Vagina (tissue), 2 donors: ENCODE measurements around the gene ITPR3. TPM values are rescaled to one million over a fixed set of nuclear protein-coding genes. Genes with fewer than 3 reads are reported as not detected.

ENCODE experiments used
- DNase-seq, 2 donors: peaks; one replicate each; pipeline ENCODE4 v3.0.0-alpha.2; 2017; ENCODE audit errors: extremely low spot score in 2 of 2
- H3K27ac ChIP-seq: fragments of 200-600 bp; sonication (generic); one replicate; pipeline ENCODE4 v1.5.1; 2019
- H3K27me3 ChIP-seq: fragments of 200-600 bp; sonication (generic); one replicate; pipeline ENCODE4 v1.5.1; 2019
- H3K36me3 ChIP-seq, 2 donors: fragments of 200-600 bp; sonication (generic); one replicate each; pipeline ENCODE4 v1.5.1; 2017 to 2019
- H3K4me1 ChIP-seq: fragments of 200-600 bp; sonication (generic); one replicate; pipeline ENCODE4 v1.5.1; 2019
- H3K4me3 ChIP-seq, 2 donors: fragments of 200-600 bp; sonication (generic); 1 replicate in 1 of 2; 2 replicates in 1 of 2; pipeline ENCODE4 v1.5.1; 2016 to 2019
- H3K9me3 ChIP-seq: fragments of 200-600 bp; sonication (generic); one replicate; pipeline ENCODE4 v1.5.1; 2019
- POLR2A ChIP-seq, 2 donors: fragments of 450-650 bp; IDR thresholded peaks; one replicate each; pipeline ENCODE4 v1.6.1; 2017; ENCODE audit warnings: antibody characterized with exemption in 2 of 2, mild to moderate bottlenecking in 2 of 2, moderate library complexity in 2 of 2
- POLR2AphosphoS5 ChIP-seq, 2 donors: sonication (generic); formaldehyde crosslinking; IDR thresholded peaks; one replicate each; pipeline ENCODE4 v1.9.0; 2017; ENCODE audit warnings: antibody characterized with exemption in 2 of 2, mild to moderate bottlenecking in 2 of 2, low read depth in 1 of 2; ENCODE audit not compliant: insufficient read depth in 1 of 2
- intact Hi-C: fragments of 100-400 bp; cut with DNase I; formaldehyde crosslinking; loops from one replicate; pipeline ENCODE4 v1.15.1; 2023
- total RNA-seq: library from RNA; depleted of rRNA; stranded (reverse); fragments of >200 nt; gene quantifications from one replicate; pipeline ENCODE4 v1.2.3, GENCODE V29; 2016
- TF ChIP-seq, protein P1 (sequence below), 3 experiments: fragments of 450-650 bp in 2 of 3; fragments of 200-600 bp in 1 of 3; sonication (generic) in 1 of 3; IDR thresholded peaks; one replicate each; pipeline ENCODE4 v1.5.1; 2017 to 2019; ENCODE audit warnings: antibody characterized with exemption in 3 of 3, mild to moderate bottlenecking in 2 of 3, moderate library complexity in 2 of 3

Gene ITPR3
- total RNA-seq, 1 donor from 2014 or later: 50.1 TPM

DNA sequence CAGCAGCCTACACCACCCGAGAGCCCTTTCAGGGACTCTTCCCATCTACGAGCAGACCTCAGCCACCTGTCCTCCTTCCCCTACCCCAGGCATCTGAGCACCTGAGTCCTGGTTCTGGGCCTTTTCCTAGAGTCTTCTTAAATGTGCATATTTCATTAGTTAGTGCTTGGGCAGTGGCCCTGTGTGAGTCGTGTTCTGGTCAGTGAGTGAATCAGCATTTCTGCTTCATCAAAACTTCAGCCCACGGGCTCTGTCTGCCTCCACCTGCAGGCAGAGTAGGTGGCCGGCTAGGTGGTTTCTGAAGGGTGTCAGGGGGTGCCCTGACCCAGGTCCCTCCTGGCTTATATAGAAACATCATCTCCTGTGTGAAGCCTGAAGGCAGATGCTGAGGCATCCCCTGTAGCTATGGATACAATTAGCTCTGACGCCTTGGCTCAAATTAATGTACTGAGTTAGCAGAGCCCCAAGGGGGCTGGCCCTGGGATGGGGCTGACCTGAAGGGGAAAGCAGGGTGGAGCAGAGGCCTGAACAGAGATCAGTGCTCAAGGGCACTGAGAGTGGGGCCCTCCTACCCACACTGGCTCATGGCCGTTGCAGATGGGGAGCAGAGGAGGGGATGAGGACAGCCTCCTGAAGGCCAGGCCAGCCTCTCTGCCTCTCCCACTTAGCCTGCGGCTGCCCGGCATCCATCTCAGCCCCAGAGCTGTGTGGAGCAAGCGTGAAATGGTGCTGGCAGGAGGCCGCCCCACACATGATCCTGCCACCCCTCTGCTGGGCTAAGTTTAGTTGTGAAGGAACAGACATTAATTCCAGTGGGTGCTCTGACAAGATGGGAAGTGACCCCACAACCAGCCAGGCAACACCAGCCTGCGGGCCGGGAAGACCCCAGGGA is 111.9 kb downstream of the ITPR3 start:
- intact Hi-C loops: no loop called here
- no peak overlapping the region for H3K27ac ChIP-seq
- H3K4me3 ChIP-seq: no peak overlapping the region
- H3K27me3 ChIP-seq: no peaks in the 10 kb centered on the region
- TF ChIP-seq POLR2A (IDR thresholded peaks at IDR 0.05): no peak
- TF ChIP-seq, protein P1, sequence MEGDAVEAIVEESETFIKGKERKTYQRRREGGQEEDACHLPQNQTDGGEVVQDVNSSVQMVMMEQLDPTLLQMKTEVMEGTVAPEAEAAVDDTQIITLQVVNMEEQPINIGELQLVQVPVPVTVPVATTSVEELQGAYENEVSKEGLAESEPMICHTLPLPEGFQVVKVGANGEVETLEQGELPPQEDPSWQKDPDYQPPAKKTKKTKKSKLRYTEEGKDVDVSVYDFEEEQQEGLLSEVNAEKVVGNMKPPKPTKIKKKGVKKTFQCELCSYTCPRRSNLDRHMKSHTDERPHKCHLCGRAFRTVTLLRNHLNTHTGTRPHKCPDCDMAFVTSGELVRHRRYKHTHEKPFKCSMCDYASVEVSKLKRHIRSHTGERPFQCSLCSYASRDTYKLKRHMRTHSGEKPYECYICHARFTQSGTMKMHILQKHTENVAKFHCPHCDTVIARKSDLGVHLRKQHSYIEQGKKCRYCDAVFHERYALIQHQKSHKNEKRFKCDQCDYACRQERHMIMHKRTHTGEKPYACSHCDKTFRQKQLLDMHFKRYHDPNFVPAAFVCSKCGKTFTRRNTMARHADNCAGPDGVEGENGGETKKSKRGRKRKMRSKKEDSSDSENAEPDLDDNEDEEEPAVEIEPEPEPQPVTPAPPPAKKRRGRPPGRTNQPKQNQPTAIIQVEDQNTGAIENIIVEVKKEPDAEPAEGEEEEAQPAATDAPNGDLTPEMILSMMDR (IDR thresholded peaks at IDR 0.05): no peak
- no peak for TF ChIP-seq POLR2AphosphoS5 (IDR thresholded peaks at IDR 0.05; ENCODE audit: insufficient read depth in 1 of 2, low read depth in 1 of 2)
- DNase-seq: no peak
- H3K36me3 ChIP-seq: no peaks in the 10 kb centered on the region
- no peaks in the 10 kb centered on the region for H3K9me3 ChIP-seq
- H3K4me1 ChIP-seq: no peaks in the 10 kb centered on the region

DNA sequence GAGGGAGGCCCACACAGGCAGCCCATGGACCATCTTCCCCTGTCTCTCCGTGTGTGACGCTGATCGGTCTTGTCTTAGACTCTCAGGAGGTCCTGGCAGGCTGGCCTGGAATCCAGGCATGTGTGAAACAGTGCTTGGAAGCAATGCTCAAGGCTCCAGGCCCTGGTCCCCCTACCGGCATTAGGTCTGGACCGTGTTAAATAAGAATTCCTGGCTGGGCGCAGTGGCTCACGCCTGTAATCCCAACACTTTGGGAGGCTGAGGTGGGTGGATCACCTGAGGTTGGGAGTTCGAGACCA is 112.5 kb downstream of the ITPR3 start:
- intact Hi-C loops: no loop called here

DNA sequence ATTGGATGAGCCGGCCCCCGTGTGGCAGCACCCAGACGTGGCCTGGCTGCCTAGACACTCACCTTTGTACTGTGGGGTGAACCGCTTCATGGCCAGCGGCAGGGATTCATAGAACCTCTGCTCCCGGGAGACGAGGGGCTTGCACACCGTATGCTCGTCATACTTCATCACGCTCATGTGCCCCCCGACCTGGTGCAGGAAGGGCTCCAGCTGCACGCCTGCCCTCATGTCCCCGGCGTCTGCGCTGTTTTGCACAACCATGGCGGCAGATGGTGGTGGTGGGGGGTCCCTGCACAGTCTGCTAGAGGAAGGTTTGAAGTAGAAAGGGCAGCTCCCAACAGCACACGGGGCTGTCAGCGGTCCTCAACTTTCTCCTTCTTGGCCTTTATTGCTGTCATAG is 114.1 kb downstream of the ITPR3 start:
- DNase-seq: no peak
- Histone ChIP-seq H3K4me1 (peaks cover 5% of the 10 kb centered on the region), H3K9me3 (no peaks in the 10 kb centered on the region), H3K27ac (no peak overlapping the region), H3K27me3 (no peaks in the 10 kb centered on the region), H3K36me3 (no peaks in the 10 kb centered on the region), H3K4me3 (no peak overlapping the region)
- TF ChIP-seq, protein P1 (IDR thresholded peaks at IDR 0.05): no peak
- TF ChIP-seq POLR2A (IDR thresholded peaks at IDR 0.05): no peak
- TF ChIP-seq POLR2AphosphoS5 (IDR thresholded peaks at IDR 0.05; ENCODE audit: insufficient read depth in 1 of 2, low read depth in 1 of 2): no peak
- intact Hi-C loops: no loop called here

More for the DNA sequence above, 112.5 kb downstream of the ITPR3 start:
- no peak for DNase-seq
- H3K4me3 ChIP-seq: no peak overlapping the region
- no peaks in the 10 kb centered on the region for H3K27me3 ChIP-seq
- H3K9me3 ChIP-seq: no peaks in the 10 kb centered on the region
- H3K27ac ChIP-seq: no peak overlapping the region
- no peaks in the 10 kb centered on the region for H3K36me3 ChIP-seq
- H3K4me1 ChIP-seq: no peaks in the 10 kb centered on the region
- no peak for TF ChIP-seq POLR2AphosphoS5 (IDR thresholded peaks at IDR 0.05; ENCODE audit: insufficient read depth in 1 of 2, low read depth in 1 of 2)

DNA sequence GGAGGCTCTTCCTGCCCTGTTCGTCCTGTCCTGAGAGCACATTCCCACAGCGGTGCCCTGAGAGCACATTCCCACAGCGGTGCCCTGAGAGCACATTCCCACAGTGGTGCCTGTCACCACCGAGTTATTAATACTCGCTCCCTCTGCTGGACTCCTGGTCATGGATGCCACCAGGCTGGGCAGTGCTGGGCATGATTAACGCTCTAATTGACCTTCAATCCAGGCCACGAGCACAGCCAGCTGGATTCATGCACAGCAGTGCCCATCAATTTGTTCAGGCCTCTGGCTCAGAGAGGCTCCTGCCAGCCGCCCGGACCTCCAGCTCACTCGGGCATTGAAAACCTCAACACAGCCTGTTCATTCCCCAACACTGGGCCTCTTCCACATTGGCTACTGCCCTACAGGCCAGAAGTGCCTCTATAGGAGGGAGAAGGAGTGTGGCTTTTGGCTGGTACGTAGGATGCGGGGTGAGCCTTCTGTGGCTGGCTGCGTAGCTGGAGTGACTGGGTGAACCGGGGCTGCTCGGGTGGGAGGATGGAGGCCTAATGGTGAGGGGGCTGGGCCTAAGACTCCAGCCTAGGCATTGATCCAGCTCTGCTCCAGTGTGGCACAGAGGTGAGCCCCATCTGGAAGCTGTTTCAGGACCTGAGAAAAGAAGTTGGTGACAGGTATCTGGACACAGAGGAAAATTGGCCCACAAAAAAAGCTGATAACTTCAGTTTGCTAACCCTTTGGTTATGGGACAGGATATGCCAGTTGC is 116.3 kb downstream of the ITPR3 start:
- Histone ChIP-seq H3K36me3 (no peaks in the 10 kb centered on the region), H3K4me3 (no peak overlapping the region), H3K4me1 (peaks cover 7% of the 10 kb centered on the region), H3K27ac (no peak overlapping the region), H3K27me3 (no peaks in the 10 kb centered on the region), H3K9me3 (no peaks in the 10 kb centered on the region)
- DNase-seq: no peak
- no peak for TF ChIP-seq POLR2AphosphoS5 (IDR thresholded peaks at IDR 0.05; ENCODE audit: insufficient read depth in 1 of 2, low read depth in 1 of 2)
- TF ChIP-seq, protein P1 (IDR thresholded peaks at IDR 0.05): no peak
- TF ChIP-seq POLR2A (IDR thresholded peaks at IDR 0.05): no peak
- intact Hi-C loops: no loop called here

DNA sequence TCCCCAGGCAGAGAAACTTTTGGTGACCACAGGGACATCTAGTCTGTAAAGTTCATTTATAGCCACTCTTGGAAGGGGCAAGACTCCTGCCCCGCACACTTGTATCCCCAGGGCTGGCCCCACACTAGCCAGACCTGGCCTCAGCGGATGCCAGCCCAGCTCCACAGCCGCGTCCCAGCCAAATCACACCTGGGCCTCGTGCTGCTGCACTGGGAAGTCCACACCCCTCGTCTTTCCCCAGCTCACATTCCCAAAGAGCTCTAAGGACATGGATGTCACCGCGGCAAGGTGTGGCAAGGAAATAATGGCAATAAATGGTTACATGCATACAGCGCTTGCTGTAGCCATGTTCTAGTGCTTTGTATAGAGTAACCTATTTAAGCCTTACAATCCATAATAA is 117.0 kb downstream of the ITPR3 start:
- intact Hi-C loops: no loop called here
- Histone ChIP-seq H3K27me3 (no peaks in the 10 kb centered on the region), H3K27ac (no peak overlapping the region), H3K4me1 (peaks cover 7% of the 10 kb centered on the region), H3K9me3 (no peaks in the 10 kb centered on the region), H3K4me3 (no peak overlapping the region), H3K36me3 (no peaks in the 10 kb centered on the region)
- TF ChIP-seq, protein P1 (IDR thresholded peaks at IDR 0.05): no peak
- TF ChIP-seq POLR2A (IDR thresholded peaks at IDR 0.05) (no peak), POLR2AphosphoS5 (IDR thresholded peaks at IDR 0.05; ENCODE audit: insufficient read depth in 1 of 2, low read depth in 1 of 2) (no peak)
- no peak for DNase-seq
